ENCODE data around the gene RBM19. TPM values are rescaled to one million over a fixed set of nuclear protein-coding genes. Genes with fewer than 3 reads are reported as not detected.

The RBM19 gene
- total RNA-seq, 2 donors from 2014 or later, result 39.9 to 54.3 TPM

GRCh38 chr12:113795445-113795844 lies 170.7 kb downstream of the RBM19 start:
- TF ChIP-seq CTCF (IDR thresholded peaks at IDR 0.05), result no peak
- Histone ChIP-seq H3K4me3 (no peak overlapping the region), H3K4me1 (ENCODE audit: control insufficient read depth in 1 of 2, low read depth in 2 of 2) (no peaks in the 10 kb centered on the region), H3K27ac (no peak overlapping the region), H3K27me3 (replicated peaks; ENCODE audit: insufficient read depth) (no peaks in the 10 kb centered on the region), H3K36me3 (no peaks in the 10 kb centered on the region), H3K9me3 (no peaks in the 10 kb centered on the region)
- ATAC-seq (ENCODE audit: insufficient number of reproducible peaks, low FRiP score, low read depth) (no peak), DNase-seq (ENCODE audit: low spot score) (no peak)

- Histone ChIP-seq H3K9me3 (no peaks in the 10 kb centered on the region), H3K27ac (no peak overlapping the region), H3K27me3 (replicated peaks; ENCODE audit: insufficient read depth) (no peaks in the 10 kb centered on the region), H3K4me1 (ENCODE audit: control insufficient read depth in 1 of 2, low read depth in 2 of 2) (no peaks in the 10 kb centered on the region), H3K4me3 (no peak overlapping the region), H3K36me3 (no peaks in the 10 kb centered on the region)
- DNase-seq (ENCODE audit: low spot score), result no peak
- TF ChIP-seq CTCF (IDR thresholded peaks at IDR 0.05), result no peak
- ATAC-seq (ENCODE audit: insufficient number of reproducible peaks, low FRiP score, low read depth), result no peak
Measured at GRCh38 chr12:113794774-113795173, 171.4 kb downstream of the RBM19 start.

- no peaks in the 10 kb centered on the region for H3K4me1 ChIP-seq (ENCODE audit: control insufficient read depth in 1 of 2, low read depth in 2 of 2)
- no peaks in the 10 kb centered on the region for H3K9me3 ChIP-seq
- H3K4me3 ChIP-seq, result no peak overlapping the region
- ATAC-seq (ENCODE audit: insufficient number of reproducible peaks, low FRiP score, low read depth) (no peak), DNase-seq (ENCODE audit: low spot score) (no peak)
- H3K36me3 ChIP-seq, result no peaks in the 10 kb centered on the region
- no peak for TF ChIP-seq CTCF (IDR thresholded peaks at IDR 0.05)
- no peak overlapping the region for H3K27ac ChIP-seq
- H3K27me3 ChIP-seq (replicated peaks; ENCODE audit: insufficient read depth), result no peaks in the 10 kb centered on the region
Measured at GRCh38 chr12:113793250-113793649, 172.9 kb downstream of the RBM19 start.

GRCh38 chr12:113792450-113792849 lies 173.7 kb downstream of the RBM19 start:
- ATAC-seq (ENCODE audit: insufficient number of reproducible peaks, low FRiP score, low read depth), result no peak

GRCh38 chr12:113788020-113788856 lies 177.9 kb downstream of the RBM19 start:
- Histone ChIP-seq H3K9me3 (no peaks in the 10 kb centered on the region), H3K27me3 (replicated peaks; ENCODE audit: insufficient read depth) (no peaks in the 10 kb centered on the region), H3K27ac (no peak overlapping the region), H3K36me3 (no peaks in the 10 kb centered on the region), H3K4me1 (ENCODE audit: control insufficient read depth in 1 of 2, low read depth in 2 of 2) (no peaks in the 10 kb centered on the region), H3K4me3 (no peak overlapping the region)
- TF ChIP-seq CTCF (IDR thresholded peaks at IDR 0.05), result no peak
- ATAC-seq (ENCODE audit: insufficient number of reproducible peaks, low FRiP score, low read depth) (no peak), DNase-seq (ENCODE audit: low spot score) (no peak)

More at GRCh38 chr12:113792450-113792849, 173.7 kb downstream of the RBM19 start:
- Histone ChIP-seq H3K27ac (no peak overlapping the region), H3K4me3 (no peak overlapping the region), H3K36me3 (no peaks in the 10 kb centered on the region), H3K27me3 (replicated peaks; ENCODE audit: insufficient read depth) (no peaks in the 10 kb centered on the region), H3K9me3 (no peaks in the 10 kb centered on the region), H3K4me1 (ENCODE audit: control insufficient read depth in 1 of 2, low read depth in 2 of 2) (no peaks in the 10 kb centered on the region)
- no peak for DNase-seq (ENCODE audit: low spot score)
- no peak for TF ChIP-seq CTCF (IDR thresholded peaks at IDR 0.05)
